ENCODE measurements around the gene PF4V1. TPM values are rescaled to one million over a fixed set of nuclear protein-coding genes. Genes with fewer than 3 reads are reported as not detected.

Gene PF4V1
- total and polyA plus RNA-seq, 2 experiments from 2014 or later: not detected

- H3K4me3 ChIP-seq: no peak overlapping the region
- H3K27me3 ChIP-seq: peaks cover 40% of the 10 kb centered on the region
- no peak overlapping the region for H3K27ac ChIP-seq
- TF ChIP-seq CTCF (IDR thresholded peaks at IDR 0.05; ENCODE audit: low read depth, low read length): no peak
- no peaks in the 10 kb centered on the region for H3K4me1 ChIP-seq (ENCODE audit: low read depth)
- H3K36me3 ChIP-seq: no peaks in the 10 kb centered on the region
- peak in 1 of 2 donors; percentile 56 for DNase-seq (ENCODE audit: low read depth in 1 of 2, low spot score in 1 of 2)
- H3K9me3 ChIP-seq (ENCODE audit: low read depth): no peaks in the 10 kb centered on the region
Measured at GRCh38 chr4:73870260-73870659, 17.2 kb downstream of the PF4V1 start.

GRCh38 chr4:73870768-73871167, 17.7 kb downstream of the PF4V1 start:
- DNase-seq (ENCODE audit: low read depth in 1 of 2, low spot score in 1 of 2): peak in 1 of 2 donors; percentile 47
- H3K36me3 ChIP-seq: no peaks in the 10 kb centered on the region
- H3K27ac ChIP-seq: no peak overlapping the region
- H3K4me3 ChIP-seq: no peak overlapping the region
- no peak for TF ChIP-seq CTCF (IDR thresholded peaks at IDR 0.05; ENCODE audit: low read depth, low read length)
- no peaks in the 10 kb centered on the region for H3K4me1 ChIP-seq (ENCODE audit: low read depth)
- H3K9me3 ChIP-seq (ENCODE audit: low read depth): no peaks in the 10 kb centered on the region
- H3K27me3 ChIP-seq: peaks cover 40% of the 10 kb centered on the region

GRCh38 chr4:73871511-73872310, 18.6 kb downstream of the PF4V1 start:
- peak in 1 of 2 donors; percentile 41 for DNase-seq (ENCODE audit: low read depth in 1 of 2, low spot score in 1 of 2)
- Histone ChIP-seq H3K27me3 (peaks cover 38% of the 10 kb centered on the region), H3K4me1 (ENCODE audit: low read depth) (no peaks in the 10 kb centered on the region), H3K9me3 (ENCODE audit: low read depth) (no peaks in the 10 kb centered on the region), H3K36me3 (no peaks in the 10 kb centered on the region), H3K27ac (no peak overlapping the region), H3K4me3 (no peak overlapping the region)
- TF ChIP-seq CTCF (IDR thresholded peaks at IDR 0.05; ENCODE audit: low read depth, low read length): no peak

- Histone ChIP-seq H3K4me3 (no peak overlapping the region), H3K36me3 (no peaks in the 10 kb centered on the region), H3K27me3 (peaks cover 37% of the 10 kb centered on the region), H3K4me1 (ENCODE audit: low read depth) (no peaks in the 10 kb centered on the region), H3K9me3 (ENCODE audit: low read depth) (no peaks in the 10 kb centered on the region), H3K27ac (no peak overlapping the region)
- DNase-seq (ENCODE audit: low read depth in 1 of 2, low spot score in 1 of 2): peak in 1 of 2 donors; percentile 61
- TF ChIP-seq CTCF (IDR thresholded peaks at IDR 0.05; ENCODE audit: low read depth, low read length): no peak
Measured at GRCh38 chr4:73872316-73873108, 19.4 kb downstream of the PF4V1 start.

GRCh38 chr4:73874386-73874785, 21.3 kb downstream of the PF4V1 start:
- peak in 1 of 2 donors; percentile 49 for DNase-seq (ENCODE audit: low read depth in 1 of 2, low spot score in 1 of 2)
- Histone ChIP-seq H3K27me3 (peaks cover 19% of the 10 kb centered on the region), H3K4me1 (ENCODE audit: low read depth) (no peaks in the 10 kb centered on the region), H3K27ac (no peak overlapping the region), H3K4me3 (no peak overlapping the region), H3K36me3 (no peaks in the 10 kb centered on the region), H3K9me3 (ENCODE audit: low read depth) (no peaks in the 10 kb centered on the region)
- TF ChIP-seq CTCF (IDR thresholded peaks at IDR 0.05; ENCODE audit: low read depth, low read length): no peak

All from cardiac muscle cell (in vitro differentiated cells and primary cell).